Fibroblast of mammary gland (primary cell): Measurements from ENCODE around the gene DGCR8.
A peak's percentile ranks its signal among the peaks of the same experiment; 100 is the strongest.

Experiments used
- DNase-seq: peaks from one replicate; pipeline ENCODE4 v3.0.0-alpha.2; 2010; ENCODE audit warnings: low read depth
- H3K4me3 ChIP-seq: 2 replicates; pipeline ENCODE4 v1.5.1; 2011; ENCODE audit warnings: low read depth, mild to moderate bottlenecking, low read length, moderate library complexity; ENCODE audit not compliant: control insufficient read depth
- CTCF ChIP-seq: conservative IDR thresholded peaks from 2 replicates; pipeline ENCODE4 v1.5.1; 2011; ENCODE audit warnings: low read depth, low read length, inconsistent platforms; ENCODE audit not compliant: control insufficient read depth, insufficient read depth

The DGCR8 gene

GRCh38 chr22:20127869-20128618 is 48.0 kb downstream of the DGCR8 start:
- H3K4me3 ChIP-seq, result no peak overlapping the region
- no peak for TF ChIP-seq CTCF
- no peak for DNase-seq

- H3K4me3 ChIP-seq, result no peak overlapping the region
- no peak for TF ChIP-seq CTCF
- DNase-seq, result no peak
These were observed 48.5 kb downstream of the DGCR8 start for GRCh38 chr22:20128619-20128901.

GRCh38 chr22:20128902-20129746 is 49.1 kb downstream of the DGCR8 start:
- TF ChIP-seq CTCF, result peak; percentile 48
- H3K4me3 ChIP-seq, result no peak overlapping the region
- DNase-seq, result peak; percentile 53

- DNase-seq, result no peak
- no peak for TF ChIP-seq CTCF
- no peak overlapping the region for H3K4me3 ChIP-seq
These were observed 49.6 kb downstream of the DGCR8 start for GRCh38 chr22:20129747-20130014.

- no peak for TF ChIP-seq CTCF
- H3K4me3 ChIP-seq, result no peak overlapping the region
- DNase-seq, result no peak
These were observed 50.3 kb downstream of the DGCR8 start for GRCh38 chr22:20130319-20130718.

- DNase-seq, result peak; percentile 53
- TF ChIP-seq CTCF, result no peak
- H3K4me3 ChIP-seq, result peak overlapping the region; percentile 60
These were observed 50.9 kb downstream of the DGCR8 start for GRCh38 chr22:20130731-20131596.
